Activated T-helper 1 cell treated with anti-CD3 and anti-CD28 coated beads, Interleukin-2, amount 50 U/mL, for 16 hours (primary cell): ENCODE data around the gene RAB12.
"Not testable (repeated sequence)": the region's sequence is repeated elsewhere in the genome, so short reads cannot be mapped to it uniquely, and the experiment has no call there.

ENCODE experiments used
- DNase-seq, 2 donors: peaks; one replicate each; pipeline ENCODE4 v3.0.0-alpha.2; 2020; ENCODE audit warnings: low read depth in 1 of 2, low spot score in 1 of 2

Gene RAB12

GRCh38 chr18:8608795-8609658 is at the start of gene RAB12:
Gene RAB12, plus strand, starts transcription at chr18:8609437. Its CDS starts 3 bp downstream, at chr18:8609440.
- peak; percentile 75 to 83 for DNase-seq

GRCh38 chr18:8559612-8560186 is 49.5 kb upstream of the RAB12 start:
- no peak for DNase-seq

GRCh38 chr18:8561123-8561910 is 47.9 kb upstream of the RAB12 start:
- DNase-seq, result no peak

- no peak for DNase-seq
Measured at GRCh38 chr18:8562070-8562469, 47.2 kb upstream of the RAB12 start.

- no peak for DNase-seq
Measured at GRCh38 chr18:8562919-8563318, 46.3 kb upstream of the RAB12 start.

GRCh38 chr18:8571399-8571798 is 37.8 kb upstream of the RAB12 start:
- DNase-seq, result no peak

GRCh38 chr18:8573766-8574165 is 35.5 kb upstream of the RAB12 start:
- not testable (repeated sequence) for DNase-seq

GRCh38 chr18:8584798-8585197 is 24.4 kb upstream of the RAB12 start:
- DNase-seq, result no peak

- no peak for DNase-seq
Measured at GRCh38 chr18:8586941-8587340, 22.3 kb upstream of the RAB12 start.

GRCh38 chr18:8595445-8595844 is 13.8 kb upstream of the RAB12 start:
- DNase-seq, result no peak

GRCh38 chr18:8601277-8602032 is 7.8 kb upstream of the RAB12 start:
- no peak for DNase-seq

GRCh38 chr18:8602040-8602439 is 7.2 kb upstream of the RAB12 start:
- no peak for DNase-seq

GRCh38 chr18:8602557-8602956 is 6.7 kb upstream of the RAB12 start:
- no peak for DNase-seq

- DNase-seq, result no peak
Measured at GRCh38 chr18:8603663-8604520, 5.3 kb upstream of the RAB12 start.

- DNase-seq, result no peak
Measured at GRCh38 chr18:8605974-8606373, 3.3 kb upstream of the RAB12 start.

GRCh38 chr18:8607776-8608742 is 1.2 kb upstream of the RAB12 start:
- DNase-seq, result no peak

GRCh38 chr18:8609659-8610458 is 622 bp downstream of the RAB12 start:
- DNase-seq, result peak in 1 of 2 donors; percentile 5

GRCh38 chr18:8610459-8610851 is 1.2 kb downstream of the RAB12 start:
- DNase-seq, result no peak
